H1 (cell line): Measurements from ENCODE around the gene SAMM50. TPM values are rescaled to one million over a fixed set of nuclear protein-coding genes. Genes with fewer than 3 reads are reported as not detected.

Experiments used
- ASH2L ChIP-seq: fragments of 200-600, 300-600 bp; sonication (generic); IDR thresholded peaks from one replicate; pipeline ENCODE4 v1.7.1; 2017; ENCODE audit warnings: low read length
- JUND ChIP-seq: IDR thresholded peaks from 2 replicates; pipeline ENCODE4 v1.6.1; 2011; ENCODE audit warnings: mild to moderate bottlenecking, improper control_type of control experiment, low read length
- RNF2 ChIP-seq: fragments of 200-900, 300-1000 bp; sonication (generic); IDR thresholded peaks from 2 replicates; pipeline ENCODE4 v1.7.1; 2016; ENCODE audit warnings: borderline replicate concordance, low read depth, mild to moderate bottlenecking, antibody characterized with exemption, low read length; ENCODE audit not compliant: poor library complexity, severe bottlenecking; ENCODE audit errors: missing control alignments
- SIN3A ChIP-seq, 2 experiments: IDR thresholded peaks in 1 of 2; conservative IDR thresholded peaks in 1 of 2; 2 replicates each; pipeline ENCODE4 v1.6.1; 2011 to 2012; ENCODE audit warnings: low read length in 2 of 2, improper control_type of control experiment in 1 of 2, low read depth in 1 of 2, mild to moderate bottlenecking in 1 of 2
- polyA plus RNA-seq, 7 experiments: library from polyadenylated mRNA; depleted of rRNA in 3 of 7; stranded (reverse) in 5 of 7; unstranded in 2 of 7; fragments of >200 nt in 5 of 7; fragments of 200-250 nt in 2 of 7; gene quantifications; 1 replicate in 5 of 7; 2 replicates in 1 of 7; 4 replicates in 1 of 7; pipeline versions ENCODE4 v1.2.1 to v1.2.3, GENCODE V29; 2011 to 2013; ENCODE audit warnings: missing spikeins in 2 of 7, mixed read lengths in 2 of 7
- total RNA-seq: library from RNA; stranded (reverse); fragmentation: NEBNext Ultra II Directional; extraction: Animal tissue kit (Norgen Biotek cat#: 25700); gene quantifications from 2 replicates; pipeline ENCODE4 v1.2.1, GENCODE V29; 2021
- TF ChIP-seq, protein P1 (sequence below): IDR thresholded peaks from 2 replicates; pipeline ENCODE4 v1.6.1; 2012; ENCODE audit warnings: inconsistent platforms
- TF ChIP-seq, protein P2 (sequence below): IDR thresholded peaks from 2 replicates; pipeline ENCODE4 v1.6.1; 2012; ENCODE audit warnings: low read length, inconsistent platforms

SAMM50 gene
- total and polyA plus RNA-seq, 2 of the 8 experiments (the other 6 are each of a cell fraction or from before 2014, with no cell fraction given): 45.4 to 70.3 TPM

DNA sequence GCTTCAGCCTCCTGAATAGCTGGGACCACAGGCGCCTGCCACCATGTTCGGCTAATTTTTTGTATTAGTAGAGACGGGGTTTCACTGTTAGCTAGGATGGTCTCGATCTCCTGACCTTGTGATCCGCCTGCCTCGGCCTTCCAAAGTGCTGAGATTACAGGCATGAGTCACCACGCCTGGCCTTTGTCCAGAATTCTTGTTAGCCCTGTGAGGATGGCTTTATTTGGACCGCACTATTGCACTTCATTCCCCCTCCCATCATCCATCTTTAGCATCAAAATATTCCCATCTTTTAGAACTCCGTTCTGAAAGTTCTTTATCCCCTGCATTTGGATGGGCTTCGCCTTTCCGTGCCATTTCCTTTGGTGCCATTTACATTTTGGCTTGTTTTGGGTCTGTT is 2.6 kb downstream of the SAMM50 start (continued):
- TF ChIP-seq ASH2L (no peak), JUND (no peak), RNF2 (no peak), SIN3A (conservative IDR thresholded peaks at IDR 0.05 in 1 of 2, IDR thresholded peaks at IDR 0.05 in 1 of 2; ENCODE audit: low read depth in 1 of 2, low read length in 2 of 2) (no peak)
- TF ChIP-seq, protein P1, sequence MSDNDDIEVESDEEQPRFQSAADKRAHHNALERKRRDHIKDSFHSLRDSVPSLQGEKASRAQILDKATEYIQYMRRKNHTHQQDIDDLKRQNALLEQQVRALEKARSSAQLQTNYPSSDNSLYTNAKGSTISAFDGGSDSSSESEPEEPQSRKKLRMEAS: no peak
- TF ChIP-seq, protein P2, sequence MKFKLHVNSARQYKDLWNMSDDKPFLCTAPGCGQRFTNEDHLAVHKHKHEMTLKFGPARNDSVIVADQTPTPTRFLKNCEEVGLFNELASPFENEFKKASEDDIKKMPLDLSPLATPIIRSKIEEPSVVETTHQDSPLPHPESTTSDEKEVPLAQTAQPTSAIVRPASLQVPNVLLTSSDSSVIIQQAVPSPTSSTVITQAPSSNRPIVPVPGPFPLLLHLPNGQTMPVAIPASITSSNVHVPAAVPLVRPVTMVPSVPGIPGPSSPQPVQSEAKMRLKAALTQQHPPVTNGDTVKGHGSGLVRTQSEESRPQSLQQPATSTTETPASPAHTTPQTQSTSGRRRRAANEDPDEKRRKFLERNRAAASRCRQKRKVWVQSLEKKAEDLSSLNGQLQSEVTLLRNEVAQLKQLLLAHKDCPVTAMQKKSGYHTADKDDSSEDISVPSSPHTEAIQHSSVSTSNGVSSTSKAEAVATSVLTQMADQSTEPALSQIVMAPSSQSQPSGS: no peak
